PC-3 (cell line): Measurements from ENCODE around the gene TRIAP1.

Experiments used
- EZH2 ChIP-seq: fragments of 300-600 bp; sonication (generic); IDR thresholded peaks from one replicate; pipeline ENCODE4 v1.6.1; 2017; ENCODE audit warnings: antibody characterized with exemption, mild to moderate bottlenecking, low read length; ENCODE audit not compliant: unreplicated experiment
- TF ChIP-seq, protein P1 (sequence below): fragments of 300-600 bp; sonication (generic); conservative IDR thresholded peaks from 2 replicates; pipeline ENCODE4 v1.5.1; 2017; ENCODE audit warnings: antibody characterized with exemption, low read depth, mild to moderate bottlenecking, low read length

DNA sequence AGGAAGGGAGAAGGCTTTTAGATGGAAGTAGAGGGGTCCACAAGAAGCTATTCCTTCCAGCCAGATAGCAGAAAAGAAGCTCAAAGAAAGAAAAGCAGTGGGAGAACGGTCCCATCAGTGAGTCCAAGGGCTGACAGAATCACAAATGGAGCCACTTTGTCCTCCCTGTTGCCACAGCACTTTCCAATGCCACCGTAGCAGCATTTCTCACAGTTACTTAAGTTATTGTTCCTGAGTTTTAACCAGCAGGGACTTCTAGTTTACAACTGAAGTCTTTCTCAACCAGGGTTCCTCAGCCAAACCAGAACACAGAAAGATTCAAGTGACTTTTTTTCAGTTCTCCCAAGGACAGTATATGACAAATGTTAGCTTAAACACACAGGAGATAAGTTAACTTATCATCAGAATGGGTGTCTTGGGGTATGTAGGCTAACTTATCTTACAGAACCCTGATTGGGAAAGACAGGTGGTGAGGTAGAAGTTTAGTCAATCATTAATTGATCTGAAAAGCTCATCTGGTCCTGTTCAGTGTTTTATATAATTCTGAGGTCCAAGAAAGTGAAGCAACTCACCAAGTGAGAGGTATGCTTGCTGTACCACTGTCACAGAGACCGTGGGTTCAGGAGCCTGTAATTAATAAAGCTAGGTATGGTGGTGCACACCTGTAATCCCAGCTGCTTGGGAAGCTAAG, 7.0 kb upstream of the TRIAP1 start:
- TF ChIP-seq, protein P1, sequence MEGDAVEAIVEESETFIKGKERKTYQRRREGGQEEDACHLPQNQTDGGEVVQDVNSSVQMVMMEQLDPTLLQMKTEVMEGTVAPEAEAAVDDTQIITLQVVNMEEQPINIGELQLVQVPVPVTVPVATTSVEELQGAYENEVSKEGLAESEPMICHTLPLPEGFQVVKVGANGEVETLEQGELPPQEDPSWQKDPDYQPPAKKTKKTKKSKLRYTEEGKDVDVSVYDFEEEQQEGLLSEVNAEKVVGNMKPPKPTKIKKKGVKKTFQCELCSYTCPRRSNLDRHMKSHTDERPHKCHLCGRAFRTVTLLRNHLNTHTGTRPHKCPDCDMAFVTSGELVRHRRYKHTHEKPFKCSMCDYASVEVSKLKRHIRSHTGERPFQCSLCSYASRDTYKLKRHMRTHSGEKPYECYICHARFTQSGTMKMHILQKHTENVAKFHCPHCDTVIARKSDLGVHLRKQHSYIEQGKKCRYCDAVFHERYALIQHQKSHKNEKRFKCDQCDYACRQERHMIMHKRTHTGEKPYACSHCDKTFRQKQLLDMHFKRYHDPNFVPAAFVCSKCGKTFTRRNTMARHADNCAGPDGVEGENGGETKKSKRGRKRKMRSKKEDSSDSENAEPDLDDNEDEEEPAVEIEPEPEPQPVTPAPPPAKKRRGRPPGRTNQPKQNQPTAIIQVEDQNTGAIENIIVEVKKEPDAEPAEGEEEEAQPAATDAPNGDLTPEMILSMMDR: no peak
- TF ChIP-seq EZH2: no peak
